Fibroblast of skin of right quadriceps (primary cell): ENCODE data around the gene MAPK8.

Source experiments
- DNase-seq: peaks from one replicate; pipeline ENCODE4 v3.0.0-alpha.2; 2013

The MAPK8 gene

DNA sequence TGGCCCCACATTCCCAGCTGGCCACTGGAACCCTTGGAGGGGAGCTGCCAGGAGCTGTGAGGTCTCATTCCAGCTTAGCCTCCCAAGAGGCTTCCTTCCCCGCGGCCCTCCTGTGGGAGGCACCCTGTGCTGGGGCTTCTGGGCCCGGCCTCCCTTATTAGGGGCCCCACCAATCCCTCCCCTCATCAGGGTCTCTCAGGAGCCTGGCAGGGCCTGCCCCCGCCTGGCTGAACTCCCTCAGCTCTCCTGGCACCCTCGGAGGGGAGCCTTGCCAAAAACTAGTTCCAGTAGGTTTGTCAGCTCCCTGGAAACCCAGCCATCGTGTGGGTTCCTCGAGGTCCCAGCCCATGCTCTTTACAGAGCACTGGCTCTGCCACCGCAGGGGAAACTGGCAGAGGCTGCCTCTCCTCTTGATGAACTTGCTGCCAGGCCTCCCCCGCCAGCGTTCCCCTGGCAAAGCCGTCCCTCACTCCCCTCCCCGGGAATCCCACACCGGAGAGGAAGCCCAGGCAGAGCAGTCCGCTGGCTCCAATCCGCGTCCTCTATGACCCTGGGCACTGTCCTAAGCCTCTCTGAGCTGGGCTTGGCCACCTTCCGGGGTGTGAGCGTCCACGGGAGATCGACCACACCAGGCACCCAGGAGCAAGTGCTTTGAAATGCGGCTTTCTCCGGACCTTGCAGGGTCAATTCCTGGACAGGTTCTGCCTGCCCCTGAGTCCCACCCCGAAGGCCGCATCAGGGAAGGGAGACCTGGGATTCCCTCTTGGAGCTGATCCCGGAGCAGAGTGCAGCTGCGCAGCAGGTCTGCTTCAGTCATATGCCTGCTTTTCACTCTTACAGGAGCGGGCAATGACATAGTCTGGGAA is 158.6 kb downstream of the MAPK8 start:
- no peak for DNase-seq

DNA sequence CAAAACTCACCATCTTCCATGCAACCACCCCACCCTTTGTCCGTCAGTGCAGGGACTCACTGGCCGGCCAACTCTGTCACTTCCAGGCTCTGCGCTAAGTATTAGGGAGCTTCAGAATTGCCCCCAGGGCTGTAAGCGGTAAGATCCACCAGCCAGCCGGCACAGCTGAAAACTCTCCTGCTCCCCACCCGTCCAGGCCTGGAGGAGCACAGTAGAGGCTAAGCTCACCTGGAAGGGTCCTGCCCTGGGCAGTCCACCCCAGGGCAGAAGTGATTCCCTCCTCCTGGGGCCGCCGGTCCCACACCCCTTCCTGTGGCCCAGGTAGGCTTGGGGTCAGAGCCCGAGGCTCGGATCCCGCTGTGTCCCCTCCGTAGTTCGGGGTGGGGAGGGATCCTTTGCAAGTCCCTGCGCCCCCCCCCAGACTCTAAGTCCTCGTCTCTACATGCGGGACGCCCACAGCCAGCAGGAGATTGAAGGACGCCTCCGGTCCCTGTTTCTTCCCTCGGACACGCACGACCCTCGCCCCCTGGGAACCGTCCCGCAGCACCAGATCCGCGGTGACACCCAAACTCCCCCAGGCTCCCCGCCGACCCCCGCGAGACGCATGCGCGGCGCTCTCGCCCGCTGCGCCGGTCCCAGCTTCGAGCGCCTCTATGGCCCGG is 159.5 kb downstream of the MAPK8 start:
- DNase-seq, result no peak

DNA sequence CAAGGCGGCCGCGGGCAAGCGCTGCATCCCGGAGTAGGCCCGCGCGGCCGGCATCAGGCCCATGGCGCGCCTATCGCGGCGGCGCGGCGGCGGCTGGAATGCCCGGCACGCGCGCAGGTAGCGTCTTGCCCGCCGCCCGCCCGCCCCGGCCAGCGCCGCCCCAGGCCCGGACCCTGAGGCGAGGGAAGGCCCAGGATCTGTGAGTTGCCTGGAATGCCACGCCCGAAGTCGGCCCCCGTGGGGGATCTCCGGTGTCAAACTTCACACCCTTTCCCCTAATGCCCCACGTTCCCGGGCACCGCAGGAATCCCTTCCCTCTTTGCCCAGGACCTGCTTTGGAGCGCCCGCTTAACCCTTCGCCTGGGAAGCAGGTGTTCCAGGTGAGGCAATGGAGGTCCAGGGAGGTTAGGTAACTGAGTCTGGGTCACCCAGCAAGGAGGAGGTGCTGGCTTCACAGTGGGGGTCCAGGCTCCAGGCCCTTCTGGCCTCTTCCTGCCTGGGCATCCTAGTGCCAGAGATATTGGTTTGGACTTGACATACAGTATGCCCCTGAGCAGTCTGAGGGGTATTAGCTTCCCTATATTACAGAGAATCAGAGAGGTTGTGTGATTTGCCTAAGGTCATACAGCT is 160.2 kb downstream of the MAPK8 start:
- no peak for DNase-seq

DNA sequence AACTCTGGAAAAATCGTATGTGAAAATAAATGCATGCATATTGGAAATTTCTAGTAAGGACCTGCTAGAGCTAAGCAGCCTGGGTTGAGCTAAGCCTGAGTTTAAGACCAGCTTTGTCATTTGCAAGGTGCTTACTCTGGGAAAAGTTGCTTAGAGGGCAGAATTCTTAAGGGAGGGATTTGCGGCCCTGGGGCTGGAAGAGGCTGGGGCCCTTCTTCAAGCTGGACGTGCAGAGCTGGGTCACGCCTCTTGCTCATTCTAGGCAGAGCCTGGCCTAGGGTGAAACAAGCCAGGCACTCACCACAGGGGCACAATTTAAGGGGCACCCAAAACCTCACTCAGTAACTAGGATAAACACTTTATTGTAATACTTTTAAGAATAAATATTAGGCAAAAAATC is 161.2 kb downstream of the MAPK8 start:
- DNase-seq, result no peak

DNA sequence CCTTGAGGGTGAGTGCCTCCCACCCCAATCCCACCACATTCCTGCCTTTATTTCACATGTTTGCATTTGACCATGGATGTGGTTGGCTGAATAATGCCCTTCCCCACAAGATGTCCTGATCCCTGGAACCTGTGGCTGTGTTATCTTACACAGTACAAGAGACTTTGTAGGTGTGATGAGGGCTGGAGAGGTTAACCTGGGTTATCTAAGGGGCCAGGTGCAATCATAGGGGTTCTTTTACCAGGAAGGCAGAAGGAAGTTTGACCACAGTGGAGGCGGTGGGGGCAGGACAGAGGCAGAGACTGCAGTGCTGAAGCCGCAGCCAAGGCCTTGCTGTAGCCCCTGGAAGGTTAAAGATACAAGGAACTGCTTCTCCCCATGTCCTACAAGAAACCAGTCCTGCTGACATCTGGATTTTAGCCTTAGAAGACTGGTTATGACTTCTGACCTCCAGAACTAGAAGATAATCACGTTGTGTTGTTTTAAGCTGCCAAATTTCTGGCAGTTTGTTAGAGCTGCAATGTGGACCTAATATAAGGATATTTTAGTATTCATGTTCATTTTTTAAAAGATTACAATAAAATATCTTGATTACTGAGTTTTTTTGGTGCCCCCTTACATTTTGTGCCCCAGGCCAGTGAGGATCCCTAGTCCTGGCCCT is 161.8 kb downstream of the MAPK8 start:
- no peak for DNase-seq

DNA sequence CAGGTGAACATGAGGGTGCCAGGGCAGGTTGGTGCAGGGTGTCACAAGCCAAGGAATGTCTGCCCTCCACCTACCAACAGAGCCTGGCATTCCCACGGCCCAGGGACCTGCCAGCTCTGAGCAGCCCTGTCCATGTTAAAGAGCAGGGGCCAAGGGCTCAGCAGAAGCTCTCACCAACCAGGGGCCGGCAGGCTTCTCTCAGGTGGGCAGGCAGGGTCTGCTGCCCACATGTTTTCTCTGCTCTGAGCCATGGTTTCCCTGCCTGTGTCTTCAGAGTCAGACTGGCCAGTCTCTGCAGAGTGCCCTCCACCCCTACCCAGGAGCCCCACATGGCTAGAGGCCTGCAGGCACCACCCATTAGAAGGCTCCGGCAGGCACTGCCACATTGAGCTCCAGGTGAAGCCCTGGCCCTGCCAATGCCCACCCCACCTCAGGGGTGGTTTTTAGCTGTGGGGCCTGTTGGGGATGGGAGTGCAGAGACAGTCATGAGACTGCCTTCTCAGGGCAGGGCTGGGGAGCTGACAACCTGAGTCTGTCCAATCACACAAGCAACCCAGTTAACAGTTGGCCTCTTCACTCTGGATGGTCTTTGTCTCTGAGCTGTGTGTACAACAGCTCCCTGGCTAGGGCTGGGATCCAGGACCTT is 162.5 kb downstream of the MAPK8 start:
- no peak for DNase-seq

DNA sequence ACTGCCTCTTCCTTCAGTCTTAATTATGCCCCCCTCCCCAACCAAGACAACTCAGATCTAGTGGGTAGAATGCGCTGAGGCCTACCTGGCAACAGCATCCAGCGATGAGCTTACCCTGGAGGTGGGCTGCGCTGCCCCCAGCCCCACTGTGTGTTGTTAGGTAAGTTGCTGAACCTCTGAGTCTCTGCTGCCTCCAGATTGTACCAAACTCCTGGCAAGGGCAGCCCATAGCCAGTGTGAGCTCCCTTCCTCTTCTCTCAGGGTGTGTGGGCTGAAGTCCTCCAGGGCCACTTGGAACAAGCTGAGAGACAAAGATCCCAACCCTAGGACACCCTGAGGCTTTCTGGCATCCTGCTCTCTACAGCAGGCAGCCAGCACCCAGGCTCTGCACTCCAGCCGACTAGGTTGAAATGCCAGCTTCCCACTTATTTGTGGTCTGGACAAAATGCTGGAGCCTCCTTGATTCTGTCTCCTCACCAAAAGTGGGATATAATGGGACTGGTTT is 163.1 kb downstream of the MAPK8 start:
- no peak for DNase-seq

DNA sequence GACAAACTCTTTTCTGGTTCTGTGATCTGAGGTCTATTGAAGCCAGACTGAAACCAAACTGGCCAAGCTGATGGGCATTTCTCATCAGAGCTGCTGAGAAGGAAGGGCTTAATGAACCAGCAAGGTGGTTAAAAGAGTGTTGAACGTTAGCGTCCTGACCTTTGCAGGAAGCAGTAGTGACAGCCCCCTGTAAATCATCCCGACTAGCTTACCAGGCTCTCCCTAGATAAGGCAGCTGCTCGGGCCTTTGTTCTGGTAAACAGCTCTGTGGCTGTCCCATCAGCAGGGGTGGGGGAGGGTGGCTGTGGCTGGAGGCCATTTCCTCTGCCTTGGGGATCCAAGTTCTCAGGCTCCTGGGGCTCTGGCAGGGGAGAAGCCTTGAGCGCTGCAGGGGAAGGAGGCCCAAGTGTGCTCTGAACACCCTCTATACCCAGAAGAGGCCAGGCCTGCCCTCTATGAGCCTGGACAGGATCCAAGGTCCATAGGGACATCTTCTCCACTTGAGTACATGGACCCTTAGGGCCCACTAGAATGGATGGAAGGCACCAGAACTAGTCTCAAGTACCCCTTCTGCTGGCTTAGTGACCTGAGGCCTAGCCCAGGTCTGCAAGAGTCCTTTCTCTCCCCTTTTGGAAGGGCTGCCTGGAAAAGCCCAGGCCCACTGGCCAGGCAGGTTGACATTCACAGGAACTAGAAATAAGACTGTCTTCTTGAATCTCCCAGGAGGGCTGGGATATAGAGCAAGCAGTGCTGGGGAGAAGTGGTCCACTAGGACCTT is 163.8 kb downstream of the MAPK8 start:
- DNase-seq, result no peak

DNA sequence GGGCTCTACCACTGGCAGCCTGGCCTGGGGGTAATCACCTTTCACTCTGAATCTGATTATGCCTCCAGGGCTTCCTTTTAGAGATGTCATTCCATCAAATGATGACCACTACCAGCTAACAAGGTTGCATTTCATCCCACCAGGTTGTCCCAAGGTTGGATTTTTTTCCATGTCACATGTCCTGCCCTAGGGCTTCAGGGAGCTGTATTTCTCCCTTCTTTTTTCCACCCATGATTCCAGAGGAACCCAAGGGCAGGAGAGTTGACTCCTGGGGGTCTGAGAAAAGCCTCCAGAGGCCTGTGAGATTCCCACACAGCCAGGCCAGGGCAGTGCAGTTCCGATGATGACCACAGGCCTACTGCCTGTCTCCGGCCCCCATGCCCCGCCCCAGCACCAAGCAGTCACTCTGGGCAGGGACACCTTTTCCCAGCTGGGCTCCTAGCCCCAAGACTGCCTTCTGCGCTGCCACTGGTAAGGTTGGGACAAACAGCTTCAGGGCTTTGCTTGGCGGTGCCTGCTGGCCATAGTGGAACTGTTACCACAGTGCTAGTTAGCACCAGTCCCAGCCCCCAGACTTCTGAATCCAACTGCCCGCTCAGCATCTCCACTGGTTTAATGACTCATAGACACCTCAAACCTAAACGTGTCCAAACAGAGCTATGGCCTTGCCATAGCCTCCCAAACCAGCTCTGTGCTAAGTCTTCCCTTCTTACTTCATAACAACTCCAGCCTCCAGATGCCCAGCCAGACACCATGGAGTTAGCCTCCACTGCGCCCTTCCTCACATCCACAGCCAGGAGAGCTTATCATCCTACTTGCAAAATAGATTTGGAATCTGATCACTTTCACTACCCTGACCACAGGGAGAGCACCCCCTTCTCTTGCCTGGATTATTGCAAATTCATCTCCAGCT is 164.7 kb downstream of the MAPK8 start:
- DNase-seq, result no peak

DNA sequence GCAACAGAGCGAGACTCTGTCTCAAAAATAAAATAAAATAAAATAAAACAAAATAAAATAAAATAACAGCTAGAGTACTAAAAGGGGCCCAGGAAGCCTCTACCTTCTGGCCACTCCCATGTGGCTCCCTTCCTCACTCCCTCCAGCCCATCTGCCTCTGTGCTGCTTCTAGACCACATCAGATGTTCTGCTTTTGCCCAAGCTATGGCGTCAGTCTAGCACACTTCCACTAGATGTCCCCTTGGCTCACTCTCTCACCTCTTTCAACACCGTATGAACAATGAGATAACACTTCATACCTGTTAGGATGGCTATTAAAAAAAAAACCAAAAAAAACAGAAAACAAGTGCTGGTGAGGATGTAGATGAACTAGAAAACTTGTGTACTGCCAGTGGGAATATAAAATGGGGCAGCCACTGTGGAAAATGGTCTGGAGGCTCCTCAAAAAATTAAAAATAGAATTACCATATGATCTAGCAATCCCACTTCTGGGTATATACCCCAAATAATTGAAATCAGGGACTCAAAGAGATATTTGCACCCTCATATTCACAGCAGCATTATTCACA is 166.1 kb downstream of the MAPK8 start:
- no peak for DNase-seq

DNA sequence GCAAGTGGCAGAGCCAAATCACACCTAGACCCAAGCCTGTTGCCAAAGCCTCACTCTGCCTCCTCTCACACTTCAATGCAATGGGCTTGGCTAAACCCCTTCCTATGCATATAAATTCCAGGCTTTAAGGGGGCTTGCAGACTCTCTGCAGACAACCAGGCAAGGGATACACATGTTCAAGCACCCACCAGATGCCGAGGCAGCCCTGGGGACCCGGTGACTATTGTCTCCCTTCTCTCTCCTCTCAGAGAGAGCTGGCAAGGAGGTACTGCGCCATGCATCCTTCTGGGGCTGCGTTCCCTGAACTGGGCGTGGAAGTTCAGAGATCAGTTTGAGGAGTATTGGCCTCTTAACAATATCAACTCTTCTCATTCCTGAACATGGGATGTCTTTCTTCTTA is 167.2 kb downstream of the MAPK8 start:
- no peak for DNase-seq

DNA sequence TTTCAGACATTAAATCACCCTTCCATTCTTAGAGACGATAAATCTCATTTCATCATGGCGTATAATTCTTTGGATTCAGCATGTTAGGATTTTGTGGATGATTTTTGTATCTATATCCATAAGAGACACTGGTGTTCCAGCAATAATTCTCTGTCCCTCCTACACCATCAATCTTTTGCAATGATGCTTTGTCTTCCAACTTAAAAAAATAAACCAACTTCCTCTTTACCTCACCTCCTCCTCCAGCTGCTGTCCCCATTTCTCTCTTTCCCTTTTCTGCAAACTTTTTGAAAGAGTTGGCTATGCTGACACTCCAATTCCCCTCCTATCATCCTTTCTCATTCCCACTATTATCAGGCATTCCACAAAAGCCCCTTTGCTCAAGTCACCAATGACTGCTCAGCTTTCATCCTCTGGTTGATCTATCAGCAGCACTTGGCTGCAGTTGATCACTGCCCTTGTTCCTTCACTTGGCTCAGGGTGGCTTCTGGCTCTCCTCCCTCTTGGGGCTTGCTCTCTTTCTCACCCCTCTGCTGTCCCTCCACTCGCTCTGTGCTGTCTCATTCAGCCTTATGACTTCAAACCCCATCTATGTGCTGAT is 168.4 kb downstream of the MAPK8 start:
- DNase-seq, result no peak

DNA sequence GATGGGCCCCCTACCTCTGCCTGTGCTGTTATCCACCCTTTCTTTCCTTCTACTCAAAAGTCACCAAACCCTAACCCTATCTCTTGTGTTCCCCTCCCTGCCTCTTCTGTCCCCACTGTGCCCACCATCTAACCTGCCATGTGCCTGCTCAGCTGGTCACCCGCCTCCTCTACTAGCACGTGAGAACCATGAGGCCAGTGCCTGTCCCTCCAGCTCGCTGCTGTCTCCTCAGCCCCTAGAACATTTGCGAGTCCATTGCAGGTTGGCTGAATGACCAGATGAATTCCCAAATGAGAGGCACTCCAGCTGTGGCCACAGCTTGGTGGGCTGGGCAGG is 169.4 kb downstream of the MAPK8 start:
- no peak for DNase-seq

DNA sequence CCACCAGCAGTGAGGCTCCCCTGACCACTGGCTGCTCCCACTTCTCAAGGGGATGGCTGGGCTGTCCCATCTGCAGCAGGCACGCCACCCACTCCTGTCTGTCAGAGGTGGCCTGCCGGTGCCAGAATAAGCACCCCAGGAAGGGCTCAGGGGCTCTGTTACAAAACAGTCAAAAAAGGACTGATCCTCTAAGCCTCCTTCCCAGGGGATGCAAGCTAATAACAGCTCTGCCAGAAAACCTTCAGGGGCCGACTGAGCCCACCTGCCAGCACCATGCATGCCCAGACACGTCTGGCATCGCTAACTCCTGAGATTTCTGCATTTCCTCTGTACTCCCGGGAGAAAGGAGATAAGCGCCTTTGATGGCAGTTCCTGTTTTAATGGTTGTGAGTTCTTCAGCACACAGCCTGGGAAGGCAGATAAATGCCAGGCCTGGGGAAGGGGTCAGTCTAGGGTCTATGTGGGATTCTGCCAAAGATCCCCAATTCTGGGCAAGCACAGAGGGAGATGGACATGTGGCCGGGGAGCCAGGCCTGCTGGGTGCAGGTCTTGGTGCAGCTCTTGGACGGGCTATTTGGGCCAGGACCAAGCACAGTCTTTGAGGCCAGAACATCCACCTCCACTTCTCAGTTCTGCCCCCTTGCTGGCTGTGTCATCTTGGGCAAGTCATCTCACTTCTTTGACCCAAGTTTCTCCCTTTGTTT is 170.0 kb downstream of the MAPK8 start:
- no peak for DNase-seq

DNA sequence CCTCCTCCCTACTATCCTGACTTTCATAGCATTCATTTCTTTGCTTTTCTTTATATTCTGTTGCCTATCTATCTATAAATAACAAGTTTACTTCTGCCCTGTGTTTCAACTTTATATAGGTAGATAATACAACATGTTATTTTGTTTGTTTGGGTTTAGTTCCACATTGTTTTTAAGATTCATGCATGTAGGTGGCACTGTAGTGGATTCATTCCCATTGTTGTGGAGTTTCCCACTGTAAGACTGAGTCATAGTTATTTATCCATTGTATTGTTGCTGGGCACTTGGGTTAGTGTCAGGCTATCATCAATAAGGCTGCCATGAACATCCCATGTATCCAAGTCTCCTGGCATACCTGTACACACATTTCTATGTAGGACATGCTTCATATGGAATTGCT is 170.7 kb downstream of the MAPK8 start:
- DNase-seq, result no peak

DNA sequence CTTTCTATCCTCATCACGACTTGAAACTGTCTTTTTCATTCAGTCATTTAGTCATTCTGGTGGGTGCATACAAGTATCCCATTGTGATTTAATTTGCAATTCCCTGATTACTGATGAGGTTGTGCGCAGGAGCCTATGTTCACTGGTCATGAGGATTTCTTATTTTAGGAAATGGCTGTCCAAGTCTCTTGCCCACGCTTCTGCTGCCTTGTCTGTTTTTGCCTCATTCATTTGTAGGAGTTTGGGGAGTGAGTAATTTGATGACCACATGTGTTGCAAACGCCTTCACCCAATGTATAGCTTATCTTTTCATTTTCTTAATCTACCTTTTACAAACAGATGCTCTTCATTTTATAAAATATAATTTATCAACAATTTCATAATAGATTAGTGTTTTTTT is 171.1 kb downstream of the MAPK8 start:
- DNase-seq, result no peak

DNA sequence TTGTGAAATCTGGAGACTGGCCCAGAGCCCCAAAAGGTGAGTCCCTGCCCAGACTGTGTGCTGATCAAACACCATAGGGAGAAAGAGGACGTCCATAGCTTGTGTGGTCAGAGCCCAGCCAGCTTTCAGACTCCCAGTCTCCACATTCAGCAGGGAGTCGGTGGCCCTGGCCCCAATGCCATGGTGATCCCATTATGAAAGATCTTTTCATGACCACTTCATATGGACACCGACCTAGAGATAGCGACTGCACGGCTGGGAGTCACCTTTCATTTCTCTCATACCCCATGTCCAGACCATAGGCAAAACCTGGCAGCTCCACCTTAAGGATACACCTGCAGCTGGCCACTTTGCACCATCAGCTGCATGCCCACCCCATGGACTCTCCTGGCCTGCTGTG is 172.0 kb downstream of the MAPK8 start:
- DNase-seq, result no peak

DNA sequence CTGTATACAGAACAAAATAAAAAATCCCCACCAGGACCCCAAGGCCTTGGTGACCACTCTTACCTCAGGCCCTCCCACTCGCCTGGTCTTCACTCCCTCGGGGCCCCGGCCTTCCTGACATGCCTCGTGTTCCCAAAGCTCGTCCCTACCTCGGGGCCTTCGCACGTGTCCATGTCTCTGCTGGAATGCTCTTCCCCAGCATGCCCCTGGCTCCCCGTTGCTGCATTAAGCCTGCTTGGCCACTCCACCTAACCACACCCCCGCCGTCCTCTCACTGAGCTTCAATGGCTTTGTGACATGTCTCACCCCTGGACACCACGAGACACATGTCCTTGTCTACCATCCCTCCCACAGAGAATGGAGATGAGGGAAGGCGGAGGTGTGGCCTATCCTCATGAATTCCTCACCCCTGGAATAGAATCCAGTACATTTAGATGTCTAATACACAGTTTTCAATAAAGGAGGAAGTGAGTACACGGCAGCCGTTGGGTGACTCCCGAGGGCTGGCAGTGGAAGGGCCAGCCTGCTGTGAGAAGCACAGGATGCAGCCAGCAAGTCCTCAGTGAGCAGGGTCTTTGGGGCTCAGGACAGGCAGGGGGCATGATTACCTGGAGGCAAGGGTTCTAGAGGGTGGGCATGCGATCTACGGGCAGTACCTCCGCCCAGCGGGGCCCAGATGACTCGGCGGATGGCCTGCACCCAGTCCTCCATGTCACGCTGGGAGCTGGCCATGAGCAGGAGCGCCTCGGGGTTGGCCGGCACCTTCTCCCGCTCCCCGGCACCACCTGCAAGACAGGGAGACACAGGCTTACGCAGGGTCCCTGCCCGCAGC is 172.7 kb downstream of the MAPK8 start:
- DNase-seq, result no peak
